ENCODE data around the gene C17orf113. TPM values are rescaled to one million over a fixed set of nuclear protein-coding genes. Genes with fewer than 3 reads are reported as not detected.

The C17orf113 gene
- total and polyA plus RNA-seq, 4 donors = 0.32 to 0.96 (median 0.62) TPM

- peaks cover 14 to 17% of the 10 kb centered on the region in 2 donors for H3K36me3 ChIP-seq (ENCODE audit: control insufficient read depth in 1 of 2, insufficient read depth in 2 of 2, low read length in 1 of 2)
- 94 to 96% methylated on average over 2 of the region's 2 CpGs for WGBS, 2 donors
- H3K27ac ChIP-seq (ENCODE audit: low read depth in 1 of 2, low read length in 2 of 2) = no peak overlapping the region
- no peaks in the 10 kb centered on the region for H3K27me3 ChIP-seq (ENCODE audit: control insufficient read depth in 1 of 2, insufficient read depth in 2 of 2, low read length in 1 of 2)
- DNase-seq = no peak
- no peak overlapping the region for H3K4me3 ChIP-seq (ENCODE audit: low read length in 2 of 2)
- no peak for ATAC-seq (ENCODE audit: low FRiP score)
- no peaks in the 10 kb centered on the region for H3K9me3 ChIP-seq (ENCODE audit: control insufficient read depth, low read length)
- H3K4me1 ChIP-seq (ENCODE audit: control insufficient read depth in 1 of 2, insufficient read depth in 2 of 2, low read length in 2 of 2) = no peaks in the 10 kb centered on the region
- intact Hi-C loops (cut with DNase I) = no loop called here
Observed at GRCh38 chr17:41988418-41988817, 62.0 kb downstream of the C17orf113 start.

Other genes with a start within 250 kb of the C17orf113 start
- gene P3H4, start 238.7 kb downstream of the C17orf113 start, total RNA-seq = 10 to 100 TPM; 14.4 to 19.6 TPM
- 10 to 100 TPM; 10.5 to 15.1 TPM for gene P3H4, start 238.7 kb downstream of the C17orf113 start, polyA plus RNA-seq
- 100 to 1,000 TPM; 140 to 172 TPM for gene FKBP10, start 237.6 kb downstream of the C17orf113 start, total RNA-seq
- 100 to 1,000 TPM in 1 of 2 donors, 10 to 100 TPM in 1; 70.5 to 260 TPM for gene FKBP10, start 237.6 kb downstream of the C17orf113 start, polyA plus RNA-seq
- 10 to 100 TPM; 43.5 to 64.3 TPM for gene NT5C3B, start 214.4 kb downstream of the C17orf113 start, total RNA-seq
- 100 to 1,000 TPM; 100 to 155 TPM for gene NT5C3B, start 214.4 kb downstream of the C17orf113 start, polyA plus RNA-seq
- under 1 TPM; 0.36 TPM for gene KLHL10, start 212.8 kb downstream of the C17orf113 start, total RNA-seq
- gene KLHL10, start 212.8 kb downstream of the C17orf113 start, polyA plus RNA-seq = under 1 TPM in 1 of 2 donors, not detected in 1; 0.97 TPM
- gene KLHL11, start 185.2 kb downstream of the C17orf113 start, total RNA-seq = 10 to 100 TPM; 11.9 TPM
- gene KLHL11, start 185.2 kb downstream of the C17orf113 start, polyA plus RNA-seq = 1 to 10 TPM; 1.0 to 1.8 TPM
- 100 to 1,000 TPM in 1 of 2 donors, 10 to 100 TPM in 1; 84.5 to 106 TPM for gene ACLY, start 131.7 kb downstream of the C17orf113 start, total RNA-seq
- 10 to 100 TPM; 14.8 to 26.4 TPM for gene ACLY, start 131.7 kb downstream of the C17orf113 start, polyA plus RNA-seq
- gene ODAD4, start 120.0 kb downstream of the C17orf113 start, total RNA-seq = 1 to 10 TPM in 1 of 2 donors, under 1 TPM in 1; 0.81 to 1.4 TPM
- gene ODAD4, start 120.0 kb downstream of the C17orf113 start, polyA plus RNA-seq = 1 to 10 TPM; 2.4 to 3.8 TPM
- gene CNP, start 83.8 kb downstream of the C17orf113 start, total RNA-seq = 10 to 100 TPM; 50.2 to 59.3 TPM
- 10 to 100 TPM; 15.5 to 36.4 TPM for gene CNP, start 83.8 kb downstream of the C17orf113 start, polyA plus RNA-seq
- 10 to 100 TPM; 68.2 to 84.2 TPM for gene DNAJC7, start 33.2 kb downstream of the C17orf113 start, total RNA-seq
- 10 to 100 TPM; 74.3 to 74.4 TPM for gene DNAJC7, start 33.2 kb downstream of the C17orf113 start, polyA plus RNA-seq
- 10 to 100 TPM; 25.3 to 28.5 TPM for gene NKIRAS2, start 30.5 kb downstream of the C17orf113 start, total RNA-seq
- gene NKIRAS2, start 30.5 kb downstream of the C17orf113 start, polyA plus RNA-seq = 10 to 100 TPM; 23.0 to 25.3 TPM
- not detected for gene ZNF385C, start 47.9 kb upstream of the C17orf113 start, total RNA-seq
- under 1 TPM in 1 of 2 donors, not detected in 1; 0.49 TPM for gene ZNF385C, start 47.9 kb upstream of the C17orf113 start, polyA plus RNA-seq
- gene DHX58, start 62.1 kb upstream of the C17orf113 start, total RNA-seq = 10 to 100 TPM; 11.6 to 24.5 TPM
- 10 to 100 TPM in 1 of 2 donors, 1 to 10 TPM in 1; 3.6 to 45.5 TPM for gene DHX58, start 62.1 kb upstream of the C17orf113 start, polyA plus RNA-seq
- gene KAT2A, start 70.8 kb upstream of the C17orf113 start, total RNA-seq = 10 to 100 TPM; 24.8 to 49.3 TPM
- 100 to 1,000 TPM in 1 of 2 donors, 1 to 10 TPM in 1; 8.9 to 109 TPM for gene KAT2A, start 70.8 kb upstream of the C17orf113 start, polyA plus RNA-seq
- gene HSPB9, start 72.2 kb upstream of the C17orf113 start, total RNA-seq = not detected
- gene HSPB9, start 72.2 kb upstream of the C17orf113 start, polyA plus RNA-seq = under 1 TPM; 0.15 to 0.63 TPM
- 100 to 1,000 TPM; 109 to 130 TPM for gene RAB5C, start 104.4 kb upstream of the C17orf113 start, total RNA-seq
- 100 to 1,000 TPM; 122 to 156 TPM for gene RAB5C, start 104.4 kb upstream of the C17orf113 start, polyA plus RNA-seq
- gene KCNH4, start 130.5 kb upstream of the C17orf113 start, total RNA-seq = under 1 TPM; 0.15 to 0.32 TPM
- not detected for gene KCNH4, start 130.5 kb upstream of the C17orf113 start, polyA plus RNA-seq
- not detected for gene HCRT, start 134.9 kb upstream of the C17orf113 start, total RNA-seq
- gene HCRT, start 134.9 kb upstream of the C17orf113 start, polyA plus RNA-seq = not detected
- gene GHDC, start 143.9 kb upstream of the C17orf113 start, total RNA-seq = 10 to 100 TPM; 17.3 to 26.0 TPM
- 10 to 100 TPM; 13.1 to 27.5 TPM for gene GHDC, start 143.9 kb upstream of the C17orf113 start, polyA plus RNA-seq
- 100 to 1,000 TPM in 1 of 2 donors, 10 to 100 TPM in 1; 78.0 to 106 TPM for gene STAT5B, start 225.8 kb upstream of the C17orf113 start, total RNA-seq
- gene STAT5B, start 225.8 kb upstream of the C17orf113 start, polyA plus RNA-seq = 10 to 100 TPM; 18.0 to 54.6 TPM
- 10 to 100 TPM; 42.1 to 63.2 TPM for gene STAT5A, start 237.9 kb upstream of the C17orf113 start, total RNA-seq
- gene STAT5A, start 237.9 kb upstream of the C17orf113 start, polyA plus RNA-seq = 10 to 100 TPM; 10.9 to 20.8 TPM